Measurements from ENCODE around the gene CRACR2A.

The CRACR2A gene

DNA sequence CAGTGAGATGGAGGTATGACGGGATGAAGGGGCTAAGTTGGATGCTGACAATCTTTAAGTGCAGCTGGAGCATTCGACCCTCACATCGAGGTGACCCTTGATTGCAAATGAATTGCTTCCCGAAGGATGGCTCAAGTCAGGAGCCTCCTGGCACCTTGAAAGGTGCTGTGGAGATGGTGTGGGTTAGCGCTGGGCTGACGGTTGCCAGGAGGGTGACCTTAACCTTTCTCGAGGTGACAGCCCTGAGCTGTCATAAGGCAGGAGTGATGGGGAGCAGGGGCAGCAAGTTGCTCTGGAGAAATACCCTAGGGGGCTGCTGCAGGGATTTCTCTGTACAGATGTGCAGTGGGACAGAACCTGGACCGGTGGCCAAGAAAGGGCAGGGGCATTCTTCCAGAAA is 122.8 kb downstream of the CRACR2A start:
- Histone ChIP-seq H3K27me3 (peaks cover 11% of the 10 kb centered on the region), H3K9me3 (no peaks in the 10 kb centered on the region), H3K36me3 (no peaks in the 10 kb centered on the region), H3K4me3 (ENCODE audit: low read depth, low read length) (no peak overlapping the region), H3K4me1 (no peaks in the 10 kb centered on the region)
- DNase-seq, result no peak
- no peak for TF ChIP-seq CTCF (IDR thresholded peaks at IDR 0.05; ENCODE audit: low read depth, low read length)

DNA sequence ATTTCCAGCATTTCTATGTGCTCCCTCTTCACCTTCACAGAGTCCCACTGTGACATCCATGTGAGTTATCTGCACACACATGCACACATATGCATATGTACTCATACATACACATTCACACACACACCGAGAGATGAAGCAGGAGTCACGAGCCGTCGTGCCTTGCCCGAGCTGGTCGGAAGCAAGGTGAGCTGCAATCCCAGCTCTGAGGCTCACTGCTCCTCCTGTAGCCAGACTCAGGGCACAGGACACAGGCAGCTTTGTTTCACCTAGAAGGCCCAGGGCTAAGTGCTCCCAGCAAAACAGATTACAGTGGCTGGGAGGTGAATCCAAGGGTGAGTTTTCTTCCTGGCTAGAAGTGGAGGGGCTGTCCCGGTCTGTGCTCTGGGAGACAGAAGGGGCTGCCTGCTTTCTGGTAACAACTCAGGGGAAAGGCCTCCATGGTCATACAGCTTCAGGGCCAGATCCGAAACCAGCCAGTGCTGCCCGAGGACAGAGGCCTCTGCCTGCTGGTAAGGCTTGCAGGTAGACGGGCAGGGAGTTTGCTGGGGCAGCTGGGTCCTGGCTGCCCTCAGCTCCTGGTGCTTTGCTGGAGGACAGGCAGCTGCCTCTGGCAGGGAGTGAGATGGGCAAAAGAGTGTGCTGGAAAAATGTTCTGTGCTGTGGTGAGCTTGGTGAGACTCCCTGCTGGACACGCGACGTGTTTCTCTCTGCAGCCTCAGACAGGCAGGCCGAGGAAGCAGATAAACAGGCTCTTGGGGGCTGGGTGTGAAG is 123.7 kb downstream of the CRACR2A start:
- no peak for DNase-seq
- H3K27me3 ChIP-seq, result peaks cover 17% of the 10 kb centered on the region
- no peak for TF ChIP-seq CTCF (IDR thresholded peaks at IDR 0.05; ENCODE audit: low read depth, low read length)
- no peaks in the 10 kb centered on the region for H3K4me1 ChIP-seq
- H3K4me3 ChIP-seq (ENCODE audit: low read depth, low read length), result no peak overlapping the region
- no peaks in the 10 kb centered on the region for H3K36me3 ChIP-seq
- no peaks in the 10 kb centered on the region for H3K9me3 ChIP-seq

- TF ChIP-seq CTCF (IDR thresholded peaks at IDR 0.05; ENCODE audit: low read depth, low read length), result no peak
Observed at GRCh38 chr12:3628629-3629028, 124.3 kb downstream of the CRACR2A start.

DNA sequence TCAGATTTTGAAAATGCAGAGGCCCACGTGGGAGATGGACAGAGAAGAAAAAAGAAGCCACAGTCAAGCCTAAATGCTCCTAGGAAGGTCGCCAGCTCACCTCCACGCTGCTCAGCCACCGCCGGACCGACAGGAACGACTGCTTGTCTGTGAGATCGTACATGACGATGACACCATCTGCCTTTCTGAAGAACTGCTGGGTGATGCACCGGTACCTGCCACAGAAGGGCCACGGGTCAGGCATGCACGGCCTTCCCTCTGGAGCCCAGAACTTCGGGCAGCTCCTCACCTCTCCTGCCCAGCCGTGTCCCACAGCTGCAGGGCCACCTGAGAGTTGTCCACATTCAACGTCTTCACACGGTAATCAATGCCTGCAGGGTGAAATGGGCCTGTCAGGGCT is 125.6 kb downstream of the CRACR2A start:
- DNase-seq, result no peak
- no peak for TF ChIP-seq CTCF (IDR thresholded peaks at IDR 0.05; ENCODE audit: low read depth, low read length)
- Histone ChIP-seq H3K9me3 (no peaks in the 10 kb centered on the region), H3K27me3 (peaks cover 17% of the 10 kb centered on the region), H3K36me3 (no peaks in the 10 kb centered on the region), H3K4me3 (ENCODE audit: low read depth, low read length) (no peak overlapping the region), H3K4me1 (no peaks in the 10 kb centered on the region)

More at GRCh38 chr12:3628629-3629028, 124.3 kb downstream of the CRACR2A start:
- no peak for DNase-seq
- Histone ChIP-seq H3K27me3 (peaks cover 17% of the 10 kb centered on the region), H3K36me3 (no peaks in the 10 kb centered on the region), H3K4me1 (no peaks in the 10 kb centered on the region), H3K4me3 (ENCODE audit: low read depth, low read length) (no peak overlapping the region), H3K9me3 (no peaks in the 10 kb centered on the region)

DNA sequence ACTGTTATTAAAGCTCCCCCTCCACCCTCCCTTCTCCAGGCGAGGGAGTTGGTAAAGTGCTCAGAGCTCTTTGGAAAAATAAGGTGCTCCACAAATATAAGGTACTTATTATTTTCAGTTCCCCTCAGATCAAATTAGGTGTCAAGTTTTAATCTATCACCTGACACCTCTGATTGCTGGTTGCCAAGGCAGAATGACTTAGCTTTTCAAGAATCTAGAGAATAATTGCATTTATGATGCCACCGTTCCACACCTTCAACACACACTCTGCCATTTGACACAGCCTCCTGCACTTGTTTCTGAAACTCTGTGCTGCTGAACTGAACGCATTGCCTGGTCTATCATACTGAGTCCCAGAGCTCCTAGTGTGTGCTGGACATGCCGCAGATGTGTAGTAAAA is 128.6 kb downstream of the CRACR2A start:
- H3K36me3 ChIP-seq, result no peaks in the 10 kb centered on the region
- H3K9me3 ChIP-seq, result no peaks in the 10 kb centered on the region
- DNase-seq, result no peak
- no peak overlapping the region for H3K4me3 ChIP-seq (ENCODE audit: low read depth, low read length)
- no peak for TF ChIP-seq CTCF (IDR thresholded peaks at IDR 0.05; ENCODE audit: low read depth, low read length)
- H3K27me3 ChIP-seq, result peaks cover 17% of the 10 kb centered on the region
- H3K4me1 ChIP-seq, result no peaks in the 10 kb centered on the region

Data from BE2C (cell line).